NCI-H2107 treated with DMSO at 0.1 percent for 48 hours (cell line): Measurements from ENCODE around the gene HSD17B2.
A peak's percentile ranks its signal among the peaks of the same experiment; 100 is the strongest.
"Not testable (repeated sequence)": the region's sequence is repeated elsewhere in the genome, so short reads cannot be mapped to it uniquely, and the experiment has no call there.

ENCODE experiments used
- DNase-seq: peaks from one replicate; lab custom pipeline; 2025; ENCODE audit not compliant: unreplicated experiment; lab: John Stamatoyannopoulos, UW

The HSD17B2 gene

DNA sequence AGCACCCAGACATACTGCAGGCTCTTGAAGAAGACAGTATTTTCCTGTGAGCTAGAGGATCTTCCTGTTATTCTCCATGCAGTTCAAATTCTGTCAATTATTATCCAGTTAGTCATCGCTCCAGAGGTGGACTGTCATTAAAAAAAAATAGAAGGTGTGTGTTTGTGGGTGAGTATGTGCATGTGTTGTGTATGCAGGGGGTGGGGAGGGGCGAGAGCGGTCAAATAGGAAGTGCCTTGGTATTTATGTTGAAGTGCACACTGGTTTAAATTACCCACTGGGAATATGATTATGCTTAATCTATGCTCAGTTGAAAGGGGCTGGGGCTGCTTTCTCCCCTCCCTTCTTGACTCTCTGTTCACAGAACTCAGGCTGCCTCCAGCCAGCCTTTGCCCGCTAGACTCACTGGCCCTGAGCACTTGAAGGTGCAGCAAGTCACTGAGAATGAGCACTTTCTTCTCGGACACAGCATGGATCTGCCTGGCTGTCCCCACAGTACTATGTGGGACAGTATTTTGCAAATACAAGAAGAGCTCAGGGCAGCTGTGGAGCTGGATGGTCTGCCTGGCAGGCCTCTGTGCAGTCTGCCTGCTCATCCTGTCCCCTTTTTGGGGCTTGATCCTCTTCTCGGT, at the start of gene HSD17B2:
Gene HSD17B2, plus strand, starts transcription at position 273 of the 632 bp plus-strand sequence. Its CDS starts 172 bp downstream, at position 445.
- DNase-seq: no peak

- no peak for DNase-seq
Observed at GRCh38 chr16:81987121-81987520, 47.9 kb upstream of the HSD17B2 start.

- no peak for DNase-seq
Observed at GRCh38 chr16:81987706-81988105, 47.3 kb upstream of the HSD17B2 start.

- no peak for DNase-seq
Observed at GRCh38 chr16:81992859-81993258, 42.2 kb upstream of the HSD17B2 start.

- DNase-seq: no peak
Observed at GRCh38 chr16:81994485-81994884, 40.6 kb upstream of the HSD17B2 start.

- no peak for DNase-seq
Observed at GRCh38 chr16:81995651-81996050, 39.4 kb upstream of the HSD17B2 start.

GRCh38 chr16:81996664-81997509, 38.2 kb upstream of the HSD17B2 start:
- DNase-seq: no peak

DNA sequence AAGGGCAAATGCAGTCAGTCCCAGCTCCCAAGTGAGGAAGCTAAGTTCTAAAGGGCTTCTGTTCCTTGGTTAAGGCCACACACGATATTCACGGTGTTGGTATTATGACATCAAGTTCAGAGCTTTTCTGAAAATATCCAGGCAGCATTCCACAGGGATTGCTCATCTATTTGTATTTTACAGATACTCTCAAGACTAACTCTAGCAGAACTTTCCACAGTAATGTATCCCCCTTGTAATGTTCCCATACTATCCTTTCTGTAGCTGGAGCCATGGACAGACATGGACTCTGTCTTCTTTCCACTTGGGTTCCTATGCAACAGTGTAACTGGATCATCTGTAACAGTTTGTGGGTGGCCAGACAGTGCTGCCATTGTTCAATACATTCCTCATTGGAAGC, 37.3 kb upstream of the HSD17B2 start:
- DNase-seq: no peak

- DNase-seq: no peak
Observed at GRCh38 chr16:82002831-82003230, 32.2 kb upstream of the HSD17B2 start.

GRCh38 chr16:82004601-82005000, 30.5 kb upstream of the HSD17B2 start:
- DNase-seq: no peak

GRCh38 chr16:82005027-82005830, 29.8 kb upstream of the HSD17B2 start:
- no peak for DNase-seq

- DNase-seq: no peak
Observed at GRCh38 chr16:82006036-82006435, 29.0 kb upstream of the HSD17B2 start.

DNA sequence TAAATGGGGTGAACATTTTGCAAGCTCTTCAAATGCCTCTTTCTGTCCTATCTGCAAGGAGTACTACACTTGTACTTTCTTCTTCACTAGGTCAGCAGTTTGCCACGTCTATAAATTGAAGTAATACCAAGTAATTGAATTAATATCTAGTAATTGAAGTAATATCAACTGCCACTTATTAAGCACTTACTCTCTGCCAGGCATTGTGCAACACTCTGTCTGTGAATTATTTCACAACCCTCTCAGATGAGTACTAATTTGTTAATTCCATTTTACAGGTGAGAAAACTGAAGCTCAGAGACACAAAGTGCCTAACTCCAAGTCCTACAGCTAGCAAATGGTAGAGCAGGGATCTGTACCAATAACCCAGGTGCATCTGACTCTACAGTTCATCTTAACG, 27.9 kb upstream of the HSD17B2 start:
- no peak for DNase-seq

- no peak for DNase-seq
Observed at GRCh38 chr16:82008957-82009592, 26.0 kb upstream of the HSD17B2 start.

DNA sequence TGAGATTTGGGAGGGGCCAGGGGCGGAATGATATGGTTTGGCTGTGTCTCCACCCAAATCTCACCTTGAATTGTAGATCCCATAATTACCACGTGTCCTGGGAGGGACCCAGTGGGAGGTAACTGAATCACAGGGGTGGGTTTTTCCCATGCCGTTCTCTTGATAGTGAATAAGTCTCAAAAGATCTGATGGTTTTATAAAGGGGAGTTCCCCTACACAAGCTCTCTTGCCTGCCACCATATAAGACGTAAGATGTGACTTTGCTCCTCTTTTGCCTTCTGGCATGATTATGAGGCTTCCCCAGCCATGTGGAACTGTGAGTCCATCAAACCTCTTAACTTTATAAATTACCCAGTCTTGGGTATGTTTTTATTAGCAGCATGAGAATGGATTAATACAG, 25.3 kb upstream of the HSD17B2 start:
- not testable (repeated sequence) for DNase-seq

GRCh38 chr16:82010649-82011048, 24.4 kb upstream of the HSD17B2 start:
- no peak for DNase-seq

DNA sequence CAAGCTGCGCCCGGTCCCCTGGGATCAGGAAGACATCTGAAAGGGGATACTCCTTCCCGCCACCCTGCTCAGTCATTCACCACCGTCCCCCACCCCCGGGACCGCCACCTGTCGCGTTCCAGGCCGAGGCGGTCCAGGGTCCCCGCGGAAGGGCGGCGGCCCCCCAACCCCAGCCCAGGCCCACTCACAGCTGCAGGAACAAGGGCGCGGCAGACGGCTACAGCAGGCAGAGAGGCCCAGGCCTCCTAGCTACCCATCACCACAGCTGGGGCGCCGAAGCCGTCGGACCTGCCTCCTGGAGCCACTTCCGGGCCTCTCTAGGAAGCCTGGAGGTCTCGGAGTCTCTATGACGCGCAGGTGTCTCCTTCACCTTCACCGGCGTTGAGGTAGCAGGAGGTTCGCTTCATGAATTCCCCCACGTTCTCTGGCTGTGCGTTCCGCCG, 23.8 kb upstream of the HSD17B2 start, which contains the start of gene SDR42E1:
Gene SDR42E1, minus strand, starts transcription at position 272 of the 443 bp plus-strand sequence. CDS start 10,612 bp downstream, outside the sequence.
- peak; percentile 51 for DNase-seq

- DNase-seq: no peak
Observed at GRCh38 chr16:82013139-82013538, 21.9 kb upstream of the HSD17B2 start.

DNA sequence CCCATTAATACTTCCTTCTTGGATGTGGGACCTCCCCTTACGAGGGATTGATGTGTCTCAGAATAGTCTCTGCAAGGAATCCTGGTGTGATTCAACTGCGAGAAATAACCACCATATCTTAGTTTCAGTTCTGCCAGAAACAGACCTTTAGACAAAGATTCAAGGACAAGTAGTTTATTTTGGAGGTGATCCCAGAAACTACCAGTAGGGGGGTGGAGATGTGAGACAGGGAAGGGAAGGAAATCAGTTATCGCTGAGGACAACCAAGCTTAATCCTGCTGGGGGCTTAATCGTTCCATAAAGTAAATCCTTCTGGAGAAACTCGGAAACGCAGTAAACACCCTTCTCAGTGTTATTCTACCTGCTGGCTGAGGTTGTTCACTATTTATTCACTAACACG, 18.8 kb upstream of the HSD17B2 start:
- DNase-seq: no peak

- DNase-seq: no peak
Observed at GRCh38 chr16:82016964-82017363, 18.1 kb upstream of the HSD17B2 start.
